ENCODE results near the gene GLT1D1. TPM values are rescaled to one million over a fixed set of nuclear protein-coding genes. Genes with fewer than 3 reads are reported as not detected.

GLT1D1 gene
- total and polyA plus RNA-seq, 8 donors, result 0.13 to 1.3 (median 0.89) TPM; not detected in 4

GRCh38 chr12:128811806-128812205, 41.5 kb upstream of the GLT1D1 start:
- Histone ChIP-seq H3K27me3 (no peaks in the 10 kb centered on the region), H3K4me3 (no peak overlapping the region), H3K9me3 (no peaks in the 10 kb centered on the region), H3K27ac (no peak overlapping the region), H3K36me3 (peaks cover 13 to 52% (median 45%) of the 10 kb centered on the region in 4 donors), H3K4me1 (peaks cover 14 to 61% (median 28%) of the 10 kb centered on the region in 4 donors)
- TF ChIP-seq CTCF (IDR thresholded peaks at IDR 0.05), result no peak
- no peak for TF ChIP-seq POLR2AphosphoS5 (IDR thresholded peaks at IDR 0.05)
- TF ChIP-seq POLR2A (IDR thresholded peaks at IDR 0.05), result no peak
- no peak for TF ChIP-seq EP300 (IDR thresholded peaks at IDR 0.05)
- WGBS, 5 donors, result 81 to 89% (median 86%) methylated on average over 9 of the region's 9 CpGs
- intact Hi-C loops (cut with DNase I; ENCODE audit: low total_unique reads), result no loop called here
- no peak for DNase-seq

- Histone ChIP-seq H3K36me3 (peaks cover 7 to 36% (median 29%) of the 10 kb centered on the region in 4 donors), H3K4me1 (peaks cover 23 to 76% (median 41%) of the 10 kb centered on the region in 4 donors), H3K4me3 (no peak overlapping the region), H3K9me3 (no peaks in the 10 kb centered on the region), H3K27ac (peak overlapping the region in 2 of 5 donors; percentile 13 to 33), H3K27me3 (no peaks in the 10 kb centered on the region)
- TF ChIP-seq CTCF (IDR thresholded peaks at IDR 0.05), result no peak
- no peak for TF ChIP-seq POLR2A (IDR thresholded peaks at IDR 0.05)
- TF ChIP-seq EP300 (IDR thresholded peaks at IDR 0.05), result no peak
- TF ChIP-seq POLR2AphosphoS5 (IDR thresholded peaks at IDR 0.05), result no peak
- WGBS, 5 donors, result 92 to 98% (median 96%) methylated on average over 10 of the region's 10 CpGs
- intact Hi-C loops (cut with DNase I; ENCODE audit: low total_unique reads), result no loop called here
- DNase-seq, result peak in 1 of 2 donors; percentile 15
Measured at GRCh38 chr12:128813392-128813791, 39.9 kb upstream of the GLT1D1 start.

GRCh38 chr12:128813883-128814282, 39.4 kb upstream of the GLT1D1 start:
- peaks cover 27 to 81% (median 45%) of the 10 kb centered on the region in 4 donors for H3K4me1 ChIP-seq
- 75 to 81% (median 78%) methylated on average over 10 of the region's 10 CpGs for WGBS, 5 donors

More at GRCh38 chr12:128813883-128814282, 39.4 kb upstream of the GLT1D1 start:
- intact Hi-C loops (cut with DNase I; ENCODE audit: low total_unique reads), result no loop called here
- Histone ChIP-seq H3K36me3 (peaks cover 7 to 31% (median 24%) of the 10 kb centered on the region in 4 donors), H3K27ac (peak overlapping the region in 2 of 5 donors; percentile 13 to 33), H3K4me3 (no peak overlapping the region), H3K9me3 (no peaks in the 10 kb centered on the region), H3K27me3 (no peaks in the 10 kb centered on the region)
- DNase-seq, result peak in 1 of 2 donors; percentile 2
- TF ChIP-seq POLR2AphosphoS5 (IDR thresholded peaks at IDR 0.05) (no peak), CTCF (IDR thresholded peaks at IDR 0.05) (no peak), POLR2A (IDR thresholded peaks at IDR 0.05) (no peak), EP300 (IDR thresholded peaks at IDR 0.05) (no peak)
